GM12891 (cell line): Measurements from ENCODE around the gene IP6K2.

ENCODE experiments used
- POLR2A ChIP-seq: IDR thresholded peaks from 2 replicates; pipeline ENCODE4 v1.6.1; 2011; ENCODE audit warnings: low read depth, low read length, control low read depth
- POLR2AphosphoS5 ChIP-seq: IDR thresholded peaks from 2 replicates; pipeline ENCODE4 v1.6.1; 2011; ENCODE audit warnings: low read depth, low read length, control low read depth
- TAF1 ChIP-seq: IDR thresholded peaks from 2 replicates; pipeline ENCODE4 v1.6.1; 2011; ENCODE audit warnings: low read depth, low read length, control low read depth

DNA sequence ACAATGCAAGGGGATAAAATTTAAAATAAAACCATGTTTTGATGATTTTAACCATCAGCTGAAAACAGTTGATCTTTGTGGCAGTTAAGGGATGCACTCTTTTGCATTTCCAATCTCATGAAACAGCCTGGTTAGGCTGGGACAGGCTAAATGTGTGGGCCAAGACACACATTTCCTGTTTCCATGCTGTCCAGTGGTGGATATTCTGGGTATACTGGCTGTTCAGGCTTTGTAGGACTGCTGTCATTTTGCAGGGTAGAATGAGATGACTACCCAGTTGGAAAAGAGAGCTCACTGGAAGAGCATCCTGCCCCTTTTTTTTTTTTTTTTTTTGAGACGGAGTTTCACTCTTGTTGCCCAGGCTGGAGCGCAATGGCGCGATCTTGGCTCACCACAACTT lies 42.0 kb upstream of the IP6K2 start:
- no peak for TF ChIP-seq POLR2A
- no peak for TF ChIP-seq POLR2AphosphoS5
- no peak for TF ChIP-seq TAF1
